Thymus (tissue), 11 donors: Measurements from ENCODE around the gene TRIM8. TPM values are rescaled to one million over a fixed set of nuclear protein-coding genes. Genes with fewer than 3 reads are reported as not detected.

Experiments
- DNase-seq, 9 donors: peaks; one replicate each; pipeline ENCODE4 v3.0.0-alpha.2; 2013; ENCODE audit warnings: low spot score in 9 of 9, low read depth in 6 of 9, missing footprints in 1 of 9
- H3K27ac ChIP-seq, 2 donors: one replicate each; pipeline ENCODE4 v1.5.1; 2013; ENCODE audit warnings: control low read depth in 1 of 2, low read depth in 1 of 2, low read length in 1 of 2, mild to moderate bottlenecking in 1 of 2, moderate library complexity in 1 of 2
- H3K27me3 ChIP-seq, 2 donors: one replicate each; pipeline ENCODE4 v1.5.1; 2013; ENCODE audit warnings: low read length in 1 of 2; ENCODE audit not compliant: control insufficient read depth in 2 of 2, insufficient read depth in 1 of 2
- H3K36me3 ChIP-seq, 2 donors: one replicate each; pipeline ENCODE4 v1.5.1; 2013; ENCODE audit warnings: low read length in 1 of 2, mild to moderate bottlenecking in 1 of 2, moderate library complexity in 1 of 2; ENCODE audit not compliant: control insufficient read depth in 2 of 2, insufficient read depth in 2 of 2
- H3K4me1 ChIP-seq, 2 donors: one replicate each; pipeline ENCODE4 v1.5.1; 2013; ENCODE audit warnings: low read length in 2 of 2; ENCODE audit not compliant: control insufficient read depth in 2 of 2, insufficient read depth in 2 of 2
- H3K4me3 ChIP-seq, 2 donors: one replicate each; pipeline ENCODE4 v1.5.1; 2013; ENCODE audit warnings: low read length in 2 of 2, control low read depth in 1 of 2, mild to moderate bottlenecking in 1 of 2
- H3K9me3 ChIP-seq, 2 donors: one replicate each; pipeline ENCODE4 v1.5.1; 2013; ENCODE audit warnings: low read length in 1 of 2, mild to moderate bottlenecking in 1 of 2; ENCODE audit not compliant: control insufficient read depth in 2 of 2, insufficient read depth in 1 of 2
- WGBS: extraction: QIAGEN DNeasy Blood & Tissue Kit; methylation state at CpG from one replicate; pipeline ENCODE4 v1.1.7; 2013; 5-methylcytosine and 5-hydroxymethylcytosine counted together
- polyA plus RNA-seq: library from polyadenylated mRNA; stranded (reverse); fragments of 200-250 nt; gene quantifications from one replicate; pipeline ENCODE4 v1.2.3, GENCODE V29; 2013
- total RNA-seq: library from RNA; stranded (reverse); fragments of 120-200 nt; gene quantifications from one replicate; pipeline ENCODE4 v1.2.4, GENCODE V29; 2013
- donor health status: healthy.

TRIM8 gene
- total and polyA plus RNA-seq, 2 donors = 21.7 to 65.5 TPM

DNA sequence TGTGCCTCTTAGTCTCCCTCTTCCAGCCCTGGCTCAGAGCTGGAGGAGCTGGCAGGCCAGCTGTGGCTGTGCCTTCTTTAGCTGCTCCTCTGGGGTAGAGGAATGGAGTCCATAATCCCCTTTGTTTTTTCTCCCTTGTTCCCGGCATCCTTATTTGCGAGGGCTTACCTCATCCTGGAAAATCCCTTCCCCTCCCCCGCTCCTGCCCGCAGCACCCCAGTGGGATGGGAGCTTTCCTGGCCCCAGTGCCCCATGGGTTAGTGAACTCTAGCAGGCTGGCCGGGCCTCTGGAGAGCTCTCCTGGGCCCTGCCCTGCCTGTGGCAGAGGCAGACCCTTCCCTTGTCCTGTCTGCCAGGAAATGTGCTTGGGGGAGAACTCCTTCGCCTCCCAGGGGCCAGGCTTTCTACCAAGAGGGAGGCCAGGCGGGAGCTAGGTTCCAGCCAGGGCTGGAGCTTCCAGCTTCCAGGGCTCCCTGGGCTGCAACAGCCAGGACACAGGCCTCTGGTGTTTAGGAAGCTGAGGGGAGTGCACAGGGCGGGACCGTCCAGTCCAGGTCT is 16.5 kb upstream of the TRIM8 start:
- no peak for DNase-seq
- Histone ChIP-seq H3K4me1 (peaks cover under 1 to 59% of the 10 kb centered on the region in 2 donors), H3K9me3 (peaks cover 0 to 7% of the 10 kb centered on the region in 2 donors), H3K27me3 (no peaks in the 10 kb centered on the region), H3K36me3 (peaks cover 10 to 40% of the 10 kb centered on the region in 2 donors), H3K4me3 (no peak overlapping the region), H3K27ac (peak overlapping the region; percentile 58 to 88)
- 97% methylated on average over 9 of the region's 9 CpGs for WGBS

- no peak overlapping the region for H3K4me3 ChIP-seq
- H3K27ac ChIP-seq = peak overlapping the region; percentile 19 to 88
- peaks cover 4 to 66% of the 10 kb centered on the region in 2 donors for H3K4me1 ChIP-seq
- peaks cover 10 to 40% of the 10 kb centered on the region in 2 donors for H3K36me3 ChIP-seq
- DNase-seq = no peak
- H3K9me3 ChIP-seq = peaks cover 0 to 7% of the 10 kb centered on the region in 2 donors
- WGBS = 90% methylated on average over 11 of the region's 11 CpGs
- H3K27me3 ChIP-seq = no peaks in the 10 kb centered on the region
These were observed 15.8 kb upstream of the TRIM8 start for GRCh38 chr10:102628451-102628911.

DNA sequence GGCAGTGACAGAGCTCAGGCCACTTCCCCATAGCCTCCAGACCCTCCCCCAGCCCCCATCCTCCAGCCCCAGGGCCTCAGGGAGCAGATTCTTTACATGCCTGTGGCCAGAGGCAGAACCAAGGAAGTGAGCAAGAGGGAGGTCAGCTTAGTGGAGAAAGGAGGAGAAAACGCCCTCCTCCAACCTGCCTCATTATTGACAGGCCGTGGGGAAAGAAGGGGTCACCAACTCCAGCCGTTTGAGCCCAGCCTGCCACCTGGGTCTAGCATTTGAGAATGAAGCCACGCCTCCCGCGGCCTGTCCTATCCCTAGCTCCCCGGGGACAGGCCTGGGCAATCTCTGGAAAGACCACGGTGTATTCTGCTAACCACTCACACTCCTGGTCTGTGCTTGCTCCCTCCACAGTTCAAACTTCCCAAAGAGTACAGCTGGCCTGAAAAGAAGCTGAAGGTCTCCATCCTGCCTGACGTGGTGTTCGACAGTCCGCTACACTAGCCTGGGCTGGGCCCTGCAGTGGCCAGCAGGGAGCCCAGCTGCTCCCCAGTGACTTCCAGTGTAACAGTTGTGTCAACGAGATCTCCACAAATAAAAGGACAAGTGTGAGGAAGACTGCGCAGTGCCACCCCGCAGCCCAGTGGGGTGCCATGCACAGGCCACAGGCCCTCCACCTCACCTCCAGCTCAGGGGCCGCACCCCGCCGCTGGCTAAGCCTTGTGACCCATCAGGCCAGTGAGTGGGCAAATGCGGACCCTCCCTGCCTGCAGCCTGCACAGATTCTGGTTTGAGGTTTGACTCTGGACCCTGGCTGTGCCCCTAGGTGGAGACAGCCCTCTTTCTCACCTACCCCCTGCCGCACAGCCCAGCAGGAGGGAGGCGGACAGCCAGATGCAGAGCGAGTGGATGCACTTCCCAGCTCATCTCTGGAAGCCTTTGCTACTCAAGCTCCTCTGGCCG is 14.3 kb upstream of the TRIM8 start:
- no peak for DNase-seq
- Histone ChIP-seq H3K9me3 (no peaks in the 10 kb centered on the region), H3K4me3 (no peak overlapping the region), H3K27me3 (no peaks in the 10 kb centered on the region), H3K27ac (no peak overlapping the region), H3K4me1 (peaks cover 8 to 81% of the 10 kb centered on the region in 2 donors), H3K36me3 (peaks cover 10 to 38% of the 10 kb centered on the region in 2 donors)
- WGBS = 93% methylated on average over 22 of the region's 22 CpGs

DNA sequence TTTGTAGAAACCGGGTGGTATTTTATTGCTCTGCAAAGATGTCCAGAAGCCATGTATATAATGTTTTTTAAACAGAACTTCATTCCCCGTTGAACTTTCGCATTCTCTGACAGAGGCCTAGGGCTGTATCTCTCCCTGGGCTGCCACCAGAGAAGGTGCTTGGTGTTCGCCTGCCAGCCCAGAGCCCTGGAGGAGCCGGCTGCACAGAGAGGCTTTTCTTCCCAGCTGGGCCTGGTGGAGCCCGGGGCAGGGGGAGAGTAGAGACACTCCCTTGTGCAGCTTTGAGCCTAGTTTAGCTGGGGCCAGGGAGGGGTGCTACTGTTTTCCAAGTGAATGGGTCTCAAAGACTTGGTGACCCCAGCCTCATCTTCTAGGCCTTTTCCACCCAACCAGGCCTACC is 13.6 kb upstream of the TRIM8 start:
- H3K9me3 ChIP-seq = no peaks in the 10 kb centered on the region
- 99% methylated on average over 6 of the region's 6 CpGs for WGBS
- peaks cover 16 to 88% of the 10 kb centered on the region in 2 donors for H3K4me1 ChIP-seq
- H3K36me3 ChIP-seq = peaks cover 10 to 34% of the 10 kb centered on the region in 2 donors
- no peak overlapping the region for H3K4me3 ChIP-seq
- H3K27ac ChIP-seq = no peak overlapping the region
- no peaks in the 10 kb centered on the region for H3K27me3 ChIP-seq
- DNase-seq = no peak

DNA sequence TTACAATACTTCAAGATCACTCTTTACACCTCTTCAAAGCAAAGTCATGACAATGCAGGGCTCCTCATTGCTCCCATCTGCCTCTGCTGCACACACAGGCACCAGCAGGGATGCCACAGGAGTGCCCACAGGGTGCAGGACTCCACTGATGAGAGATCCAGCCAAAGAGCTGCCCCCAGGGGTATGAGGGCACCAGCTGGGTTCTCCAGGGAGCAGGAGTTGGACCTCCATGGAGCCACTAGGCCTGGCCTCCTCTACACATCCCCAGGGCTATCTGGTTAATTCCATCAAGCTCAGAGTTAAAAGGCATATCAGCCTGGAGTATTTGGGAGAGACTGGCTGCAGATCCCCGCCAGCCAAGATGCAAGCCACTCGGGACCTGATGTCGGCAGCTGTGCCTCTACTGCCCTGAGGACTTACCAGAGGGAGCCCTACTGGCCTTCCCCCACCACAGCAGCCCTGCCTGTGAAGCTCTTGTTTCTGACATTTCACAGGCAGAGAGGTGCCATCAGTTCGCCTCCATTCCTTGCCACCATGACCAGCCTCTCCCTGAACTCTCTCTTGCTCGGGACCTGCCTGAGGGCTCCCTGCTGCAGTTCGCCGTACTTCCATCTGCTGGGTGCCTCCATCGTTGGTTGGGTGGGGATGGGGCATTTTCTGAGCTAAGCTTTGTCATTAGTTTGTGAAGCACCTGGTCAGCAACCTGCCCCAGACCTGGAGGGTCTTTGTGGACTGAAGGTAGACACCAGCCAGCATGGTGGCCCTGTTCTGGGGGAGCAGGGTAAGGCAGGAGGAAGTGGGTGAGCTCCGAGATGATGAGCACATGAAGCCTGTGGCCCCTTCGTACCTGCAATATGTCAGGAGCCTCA is 12.5 kb upstream of the TRIM8 start:
- no peaks in the 10 kb centered on the region for H3K27me3 ChIP-seq
- H3K9me3 ChIP-seq = no peaks in the 10 kb centered on the region
- H3K4me1 ChIP-seq = peaks cover 18 to 84% of the 10 kb centered on the region in 2 donors
- WGBS = 94% methylated on average over 10 of the region's 10 CpGs
- peaks cover 10 to 34% of the 10 kb centered on the region in 2 donors for H3K36me3 ChIP-seq
- H3K27ac ChIP-seq = no peak overlapping the region
- no peak for DNase-seq
- H3K4me3 ChIP-seq = no peak overlapping the region

DNA sequence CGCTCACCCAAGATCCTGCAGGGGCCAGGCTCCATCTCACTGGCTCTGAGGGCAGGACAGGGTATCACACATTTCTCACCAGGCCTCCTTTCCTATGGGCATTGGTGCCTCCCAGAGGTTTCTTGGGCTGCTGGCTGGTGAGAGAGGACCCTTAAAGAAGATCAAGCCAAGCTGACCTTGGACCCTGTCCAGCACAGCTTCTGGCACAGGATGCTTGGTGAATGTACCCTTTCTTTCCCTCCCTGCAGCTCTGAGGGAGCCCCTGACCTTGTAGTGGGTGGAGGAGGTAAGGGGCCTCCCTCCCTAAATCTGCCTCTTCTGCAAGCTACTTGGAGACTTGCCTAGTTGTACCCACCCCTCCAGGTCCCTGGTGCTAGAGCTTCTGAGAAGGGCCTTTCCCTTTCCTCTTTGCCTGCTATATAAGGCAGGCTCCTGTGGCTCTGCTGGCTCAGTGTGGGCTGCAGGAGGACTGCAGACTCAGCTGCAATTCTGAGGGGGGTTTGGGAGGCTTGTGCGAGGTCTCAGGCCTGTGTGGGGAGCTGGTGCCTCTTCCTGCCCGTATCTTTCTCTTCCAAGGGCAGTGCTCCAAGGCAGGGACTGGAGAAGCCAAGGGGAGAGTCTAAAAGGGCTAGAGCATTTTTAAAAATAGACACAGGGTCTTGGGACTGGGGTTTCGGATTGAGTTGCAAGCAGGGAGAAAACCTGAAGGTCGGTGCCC is 11.7 kb upstream of the TRIM8 start:
- Histone ChIP-seq H3K4me1 (peaks cover 18 to 78% of the 10 kb centered on the region in 2 donors), H3K36me3 (peaks cover 10 to 29% of the 10 kb centered on the region in 2 donors), H3K27me3 (no peaks in the 10 kb centered on the region), H3K9me3 (no peaks in the 10 kb centered on the region), H3K27ac (peak overlapping the region in 1 of 2 donors; percentile 80), H3K4me3 (no peak overlapping the region)
- WGBS = 52% methylated on average over 5 of the region's 5 CpGs
- peak in 1 of 9 donors; percentile 52 for DNase-seq

DNA sequence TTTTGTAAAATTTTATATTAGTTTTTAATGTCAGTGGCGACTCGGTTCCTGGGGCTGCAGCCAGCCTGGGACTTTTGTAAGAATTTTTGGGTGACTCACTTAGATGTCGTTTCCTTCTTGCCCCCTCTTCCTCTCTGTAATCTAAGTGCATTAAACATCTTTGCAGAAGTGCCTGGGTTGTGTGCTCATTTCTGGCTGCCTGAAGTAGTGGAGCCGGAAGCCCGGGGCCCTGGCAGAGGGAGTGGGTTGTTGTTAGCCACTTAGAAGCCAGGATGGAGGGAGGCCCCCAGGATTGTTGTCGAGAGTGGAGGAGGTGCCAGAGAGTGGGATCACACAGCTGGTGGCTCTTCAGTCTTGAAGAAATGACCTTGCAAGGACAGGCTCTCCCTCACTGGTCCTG is 11.0 kb upstream of the TRIM8 start:
- Histone ChIP-seq H3K36me3 (peaks cover 10 to 25% of the 10 kb centered on the region in 2 donors), H3K27me3 (no peaks in the 10 kb centered on the region), H3K4me1 (peaks cover 18 to 71% of the 10 kb centered on the region in 2 donors), H3K4me3 (no peak overlapping the region), H3K9me3 (no peaks in the 10 kb centered on the region), H3K27ac (peak overlapping the region; percentile 66 to 80)
- WGBS = 48% methylated on average over 6 of the region's 6 CpGs
- DNase-seq = peak in 3 of 9 donors; percentile 48 to 73 (median 50)

DNA sequence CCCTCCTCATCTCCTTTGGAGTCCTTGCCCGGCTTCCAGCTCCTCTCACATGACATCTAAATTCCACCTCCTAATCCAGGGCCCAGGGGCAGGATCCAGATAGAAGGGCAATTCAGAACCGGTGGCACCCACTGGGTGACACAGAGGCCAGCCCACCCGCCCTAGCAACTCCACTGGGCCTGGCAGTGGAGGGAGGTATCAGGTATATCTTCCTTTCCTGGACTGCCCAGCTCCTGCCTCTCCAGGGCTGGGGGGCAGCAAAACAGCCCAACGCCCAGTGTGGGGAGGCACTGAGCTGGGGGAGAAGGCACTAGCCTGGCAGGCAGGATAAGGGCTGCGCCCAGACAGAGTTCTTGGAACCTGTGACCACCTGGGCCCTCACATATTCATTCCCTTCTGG is 10.4 kb upstream of the TRIM8 start:
- no peaks in the 10 kb centered on the region for H3K9me3 ChIP-seq
- WGBS = 96% methylated on average over 5 of the region's 5 CpGs
- no peaks in the 10 kb centered on the region for H3K27me3 ChIP-seq
- no peak for DNase-seq
- peak overlapping the region; percentile 66 to 80 for H3K27ac ChIP-seq
- no peak overlapping the region for H3K4me3 ChIP-seq
- H3K4me1 ChIP-seq = peaks cover 18 to 69% of the 10 kb centered on the region in 2 donors
- H3K36me3 ChIP-seq = peaks cover 10 to 22% of the 10 kb centered on the region in 2 donors
